A549 (cell line): ENCODE results near the gene SLC66A2. TPM values are rescaled to one million over a fixed set of nuclear protein-coding genes. Genes with fewer than 3 reads are reported as not detected.

ENCODE experiments used
- ATAC-seq, 2 experiments: fragments of 200-7000 bp in 1 of 2; fragments of >200 bp in 1 of 2; cut with Nextera tagmentation in 1 of 2; cut with Tn5 transposase in 1 of 2; 3 replicates each; pipeline versions ENCODE4 v1.8.0 to v1.9.1; 2018 to 2020; ENCODE audit warnings: mild to moderate bottlenecking in 1 of 2, moderate library complexity in 1 of 2
- CTCF ChIA-PET: fragments of 300-600 bp; sonication (Branson Sonifier 250); formaldehyde crosslinking; extraction: SDS; loops from one replicate; lab custom pipeline; 2021; ENCODE audit warnings: antibody characterized with exemption, inconsistent platforms; lab: Yijun Ruan, JAX
- POLR2A ChIA-PET: fragments of 350-600 bp; formaldehyde crosslinking; extraction: SDS; loops from one replicate; lab custom pipeline; 2021; ENCODE audit warnings: antibody characterized with exemption, inconsistent platforms; lab: Yijun Ruan, JAX
- DNase-seq, 2 experiments: peaks; one replicate each; pipeline versions ENCODE4 v3.0.0 to v3.0.0-alpha.2; 2011 to 2016; ENCODE audit warnings: low read depth in 1 of 2, low spot score in 1 of 2
- FAIRE-seq: peaks from 2 replicates; lab custom pipeline; 2011; peaks lifted over from hg19 to GRCh38; lab: Jason Lieb, UNC
- H3K27ac ChIP-seq, 2 experiments: fragments of >200 bp; sonication (Bioruptor Twin); formaldehyde crosslinking; 3 replicates each; pipeline ENCODE4 v1.5.1; 2016 to 2017
- H3K4me1 ChIP-seq: fragments of >200 bp; sonication (Bioruptor Twin); formaldehyde crosslinking; 3 replicates; pipeline ENCODE4 v1.6.1; 2016
- H3K4me2 ChIP-seq: fragments of >200 bp; sonication (Bioruptor Twin); formaldehyde crosslinking; 3 replicates; pipeline ENCODE4 v1.6.1; 2016
- H3K4me3 ChIP-seq: fragments of >200 bp; sonication (Bioruptor Twin); formaldehyde crosslinking; 3 replicates; pipeline ENCODE4 v1.5.1; 2016
- H3K9me3 ChIP-seq: fragments of >200 bp; sonication (Bioruptor Twin); formaldehyde crosslinking; 3 replicates; pipeline ENCODE4 v1.6.1; 2016
- ATOH8 ChIP-seq: fragments of 250-450 bp; sonication (Bioruptor Pico); IDR thresholded peaks from 2 replicates; pipeline ENCODE4 v1.5.0; 2020; ENCODE audit warnings: low read depth, mild to moderate bottlenecking, moderate library complexity
- BCL3 ChIP-seq: fragments of >200 bp; sonication (Bioruptor Twin); formaldehyde crosslinking; IDR thresholded peaks from 3 replicates; pipeline ENCODE4 v1.6.1; 2016
- BHLHE40 ChIP-seq: IDR thresholded peaks from 2 replicates; pipeline ENCODE4 v1.6.1; 2012; ENCODE audit warnings: low read depth, low read length, inconsistent platforms
- E2F6 ChIP-seq: IDR thresholded peaks from 2 replicates; pipeline ENCODE4 v1.6.1; 2012; ENCODE audit warnings: low read depth, borderline replicate concordance
- EHMT2 ChIP-seq: fragments of 200-600 bp; sonication (generic); IDR thresholded peaks from 2 replicates; pipeline ENCODE4 v1.6.1; 2016; ENCODE audit warnings: antibody characterized with exemption, low read depth, mild to moderate bottlenecking, moderate library complexity
- FOXS1 ChIP-seq: fragments of 250-450 bp; sonication (Bioruptor Pico); IDR thresholded peaks from 2 replicates; pipeline ENCODE4 v1.5.0; 2020; ENCODE audit warnings: mild to moderate bottlenecking, moderate library complexity
- HOXA7 ChIP-seq: fragments of 250-450 bp; sonication (Bioruptor Pico); IDR thresholded peaks from 2 replicates; pipeline ENCODE4 v1.5.0; 2020; ENCODE audit warnings: mild to moderate bottlenecking, moderate library complexity
- HOXB13 ChIP-seq: fragments of 250-450 bp; sonication (Bioruptor Pico); IDR thresholded peaks from 2 replicates; pipeline ENCODE4 v1.5.0; 2020; ENCODE audit warnings: low read depth, mild to moderate bottlenecking, moderate library complexity
- JUN ChIP-seq, 2 experiments: fragments of >200 bp; sonication (Bioruptor Twin); formaldehyde crosslinking; IDR thresholded peaks; 2 replicates in 1 of 2; 3 replicates in 1 of 2; pipeline ENCODE4 v1.6.1; 2016 to 2017
- KDM5A ChIP-seq: fragments of 200-600 bp; sonication (generic); IDR thresholded peaks from 2 replicates; pipeline ENCODE4 v1.6.1; 2016; ENCODE audit warnings: antibody characterized with exemption, mild to moderate bottlenecking
- MAFK ChIP-seq: fragments of 450-650 bp; IDR thresholded peaks from 2 replicates; pipeline ENCODE4 v1.6.1; 2014; ENCODE audit not compliant: partially characterized antibody
- MAX ChIP-seq: IDR thresholded peaks from 2 replicates; pipeline ENCODE4 v1.6.1; 2012
- MYC ChIP-seq: IDR thresholded peaks from 2 replicates; pipeline ENCODE4 v1.6.1; 2012; ENCODE audit warnings: mild to moderate bottlenecking, inconsistent platforms, low read length, improper control_type of control experiment, borderline replicate concordance
- NFE2L2 ChIP-seq: fragments of 150-350 bp; conservative IDR thresholded peaks from 2 replicates; pipeline ENCODE4 v1.6.1; 2014; ENCODE audit warnings: low read length
- PHF8 ChIP-seq: fragments of 200-600 bp; sonication (generic); IDR thresholded peaks from 2 replicates; pipeline ENCODE4 v1.6.1; 2016; ENCODE audit warnings: low read depth, mild to moderate bottlenecking, antibody characterized with exemption, moderate library complexity, borderline replicate concordance
- POLR2A ChIP-seq: IDR thresholded peaks from 2 replicates; pipeline ENCODE4 v1.6.1; 2012; ENCODE audit warnings: mild to moderate bottlenecking, low read length
- RAD21 ChIP-seq, 2 experiments: fragments of >200 bp in 1 of 2; sonication (Bioruptor Twin) in 1 of 2; formaldehyde crosslinking in 1 of 2; IDR thresholded peaks in 1 of 2; conservative IDR thresholded peaks in 1 of 2; 2 replicates in 1 of 2; 3 replicates in 1 of 2; pipeline ENCODE4 v1.6.1; 2012 to 2018; ENCODE audit warnings: inconsistent platforms in 1 of 2
- RCOR1 ChIP-seq: fragments of 150-350 bp; IDR thresholded peaks from 2 replicates; pipeline ENCODE4 v1.6.1; 2014; ENCODE audit warnings: antibody characterized with exemption, low read length, low read depth
- RNF2 ChIP-seq: fragments of 200-600 bp; sonication (generic); IDR thresholded peaks from 2 replicates; pipeline ENCODE4 v1.6.1; 2016; ENCODE audit warnings: low read depth, mild to moderate bottlenecking, antibody characterized with exemption, moderate library complexity, borderline replicate concordance
- SMC3 ChIP-seq: fragments of >200 bp; sonication (Bioruptor Twin); formaldehyde crosslinking; IDR thresholded peaks from 3 replicates; pipeline ENCODE4 v1.6.1; 2018; ENCODE audit warnings: inconsistent platforms
- TP53 ChIP-seq: fragments of 250-450 bp; sonication (Bioruptor Pico); IDR thresholded peaks from 2 replicates; pipeline ENCODE4 v1.5.0; 2021; ENCODE audit warnings: mild to moderate bottlenecking, moderate library complexity
- ZSCAN20 ChIP-seq: fragments of 250-450 bp; sonication (Bioruptor Pico); IDR thresholded peaks from 2 replicates; pipeline ENCODE4 v1.8.0; 2022; ENCODE audit warnings: mild to moderate bottlenecking, moderate library complexity
- WGBS: methylation state at CpG from one replicate; pipeline ENCODE4 v1.1.6; 2017; ENCODE audit errors: missing lambda C conversion rate; 5-methylcytosine and 5-hydroxymethylcytosine counted together
- polyA plus RNA-seq, 4 experiments: library from polyadenylated mRNA; depleted of rRNA in 3 of 4; stranded (reverse); fragments of >200 nt; fragmentation: RNase III in 1 of 4; extraction: RNeasy Plus Mini Kit Qiagen cat#74134 plus additional on column Dnase treatment in 1 of 4; gene quantifications; 2 replicates in 3 of 4; 3 replicates in 1 of 4; pipeline ENCODE4 v1.2.3, GENCODE V29; 2011 to 2017
- TF ChIP-seq, protein P1 (sequence below): IDR thresholded peaks from 2 replicates; pipeline ENCODE4 v1.6.1; 2012

SLC66A2 gene
- polyA plus RNA-seq, 2 of the 4 experiments (the other 2 are of a cell fraction), result 4.8 to 11.5 TPM

GRCh38 chr18:79988451-79989194 is 37.2 kb upstream of the SLC66A2 start, which contains the start of gene TXNL4A (continued):
- TF ChIP-seq RNF2 (no peak), PHF8 (peak; percentile 71; the same call in 1 of the 2 replicates), RCOR1 (no peak), KDM5A (0 out of 2 replicates have a peak, but pooled peaks have one; percentile 1), NFE2L2 (no peak), MYC (peak; percentile 82), BCL3 (peak; percentile 90; the same call in 2 of the 3 replicates), FOXS1 (CRISPR knock-in tag) (no peak), ATOH8 (CRISPR knock-in tag) (no peak), POLR2A (peak; percentile 93)
- TF ChIP-seq, protein P1, sequence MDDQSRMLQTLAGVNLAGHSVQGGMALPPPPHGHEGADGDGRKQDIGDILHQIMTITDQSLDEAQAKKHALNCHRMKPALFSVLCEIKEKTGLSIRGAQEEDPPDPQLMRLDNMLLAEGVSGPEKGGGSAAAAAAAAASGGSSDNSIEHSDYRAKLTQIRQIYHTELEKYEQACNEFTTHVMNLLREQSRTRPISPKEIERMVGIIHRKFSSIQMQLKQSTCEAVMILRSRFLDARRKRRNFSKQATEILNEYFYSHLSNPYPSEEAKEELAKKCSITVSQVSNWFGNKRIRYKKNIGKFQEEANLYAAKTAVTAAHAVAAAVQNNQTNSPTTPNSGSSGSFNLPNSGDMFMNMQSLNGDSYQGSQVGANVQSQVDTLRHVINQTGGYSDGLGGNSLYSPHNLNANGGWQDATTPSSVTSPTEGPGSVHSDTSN, result no peak; the same call in 1 of the 2 replicates

- H3K4me2 ChIP-seq, result peak overlapping the region; percentile 95
- H3K4me1 ChIP-seq, result peaks cover 8% of the 10 kb centered on the region; the same call in 1 of the 3 replicates
- CTCF ChIA-PET, result interaction anchor here (0.6 to 1.0 kb wide), 3 partner anchors 11 to 38 kb away, joined by 3 read pairs; no protein-coding TSS in a partner anchor
- WGBS, result under 1% methylated on average over 15 of the region's 48 CpGs
- DNase-seq, result peak; percentile 40 to 55
- POLR2A ChIA-PET, result interaction anchor here (0.5 to 0.9 kb wide), 2 partner anchors 12 to 25 kb away, joined by 3 to 6 read pairs; no protein-coding TSS in a partner anchor
- H3K4me3 ChIP-seq, result peak overlapping the region; percentile 80
- H3K27ac ChIP-seq, result peak overlapping the region; percentile 86 to 99
- H3K9me3 ChIP-seq, result no peaks in the 10 kb centered on the region
- FAIRE-seq, result no peak
- no peak for TF ChIP-seq JUN (IDR thresholded peaks at IDR 0.05)
- no peak for TF ChIP-seq HOXB13 (CRISPR knock-in tag)
- no peak for TF ChIP-seq RAD21 (conservative IDR thresholded peaks at IDR 0.05 in 1 of 2, IDR thresholded peaks at IDR 0.05 in 1 of 2)
- TF ChIP-seq EHMT2, result no peak
- TF ChIP-seq ZSCAN20 (CRISPR knock-in tag), result no peak
- peak; percentile 81; the same call in 1 of the 2 replicates for TF ChIP-seq MAX
- TF ChIP-seq HOXA7 (CRISPR knock-in tag), result no peak
- peak; percentile 75 to 78 for ATAC-seq
Observed at GRCh38 chr18:79988071-79988450, 36.6 kb upstream of the SLC66A2 start.

DNA sequence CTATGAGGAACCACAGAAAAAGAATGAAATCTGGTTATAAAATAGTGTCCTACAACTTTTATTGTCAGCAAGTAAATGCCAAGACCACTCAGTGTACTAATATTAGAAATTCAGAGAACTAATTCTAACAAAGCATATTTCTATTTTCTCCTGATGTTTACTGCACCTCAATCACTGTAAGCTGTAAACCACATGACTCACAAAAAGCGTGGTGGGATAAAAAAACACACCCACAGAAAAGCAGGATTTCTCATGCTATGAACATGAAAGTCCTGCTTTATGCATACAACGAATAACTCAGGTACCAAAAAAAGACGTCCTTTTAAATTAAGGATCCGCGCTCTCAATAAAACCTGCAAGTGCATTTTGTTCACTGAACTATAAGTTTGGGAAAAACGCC is 36.1 kb upstream of the SLC66A2 start:
- TF ChIP-seq BCL3 (no peak), E2F6 (no peak), TP53 (no peak), BHLHE40 (no peak), JUN (IDR thresholded peaks at IDR 0.05) (no peak), SMC3 (no peak), MAFK (no peak)
- ChIA-PET POLR2A (interaction anchor here (0.5 to 0.9 kb wide), 2 partner anchors 12 to 25 kb away, joined by 3 to 6 read pairs; no protein-coding TSS in a partner anchor), CTCF (interaction anchor here (0.6 to 1.0 kb wide), 3 partner anchors 11 to 37 kb away, joined by 3 read pairs; no protein-coding TSS in a partner anchor)
- ATAC-seq (no peak), DNase-seq (no peak), FAIRE-seq (no peak)
- Histone ChIP-seq H3K9me3 (no peaks in the 10 kb centered on the region), H3K4me1 (peaks cover 13% of the 10 kb centered on the region; the same call in 1 of the 3 replicates), H3K27ac (peak overlapping the region; percentile 86 to 99), H3K4me2 (peak overlapping the region; percentile 95), H3K4me3 (peak overlapping the region; percentile 80)
- WGBS, result under 1% methylated on average over 6 of the region's 6 CpGs
